Spleen (tissue), 11 donors: ENCODE results near the gene DDX3X. TPM values are rescaled to one million over a fixed set of nuclear protein-coding genes. Genes with fewer than 3 reads are reported as not detected.
A peak's percentile ranks its signal among the peaks of the same experiment; 100 is the strongest.

Experiments
- DNase-seq: peaks from one replicate; pipeline ENCODE4 v3.0.0-alpha.2; 2020
- H3K27ac ChIP-seq, 8 donors: fragments of 200-600 bp; sonication (generic) in 7 of 8; 1 replicate in 4 of 8; 2 replicates in 4 of 8; pipeline versions ENCODE4 v1.5.0 to v1.8.0; 2016 to 2021; ENCODE audit warnings: inconsistent platforms in 4 of 8, mild to moderate bottlenecking in 4 of 8, moderate library complexity in 1 of 8
- H3K27me3 ChIP-seq, 7 donors: fragments of 200-600 bp; sonication (generic) in 6 of 7; replicated peaks in 1 of 7; 1 replicate in 4 of 7; 2 replicates in 3 of 7; pipeline versions ENCODE4 v1.5.0 to v1.8.0; 2016 to 2021; ENCODE audit warnings: inconsistent platforms in 3 of 7, mild to moderate bottlenecking in 1 of 7
- H3K36me3 ChIP-seq, 6 donors: fragments of 200-600 bp; sonication (generic) in 5 of 6; 1 replicate in 4 of 6; 2 replicates in 2 of 6; pipeline versions ENCODE4 v1.5.0 to v1.8.0; 2016 to 2021; ENCODE audit warnings: inconsistent platforms in 2 of 6
- H3K4me1 ChIP-seq, 6 donors: fragments of 200-600 bp; sonication (generic) in 5 of 6; 1 replicate in 3 of 6; 2 replicates in 3 of 6; pipeline versions ENCODE4 v1.5.0 to v1.8.0; 2016 to 2021; ENCODE audit warnings: inconsistent platforms in 3 of 6
- H3K4me3 ChIP-seq, 8 donors: fragments of 200-600 bp; sonication (generic) in 7 of 8; 1 replicate in 4 of 8; 2 replicates in 4 of 8; pipeline versions ENCODE4 v1.5.0 to v1.8.0; 2016 to 2021; ENCODE audit warnings: inconsistent platforms in 4 of 8, mild to moderate bottlenecking in 4 of 8, moderate library complexity in 2 of 8
- H3K9me3 ChIP-seq, 8 donors: fragments of 200-600 bp; sonication (generic) in 7 of 8; 1 replicate in 4 of 8; 2 replicates in 4 of 8; pipeline versions ENCODE4 v1.5.0 to v1.8.0; 2016 to 2021; ENCODE audit warnings: inconsistent platforms in 4 of 8
- CTCF ChIP-seq, 11 experiments: fragments of 200-600 bp in 7 of 11; fragments of 450-650 bp in 4 of 11; sonication (generic) in 4 of 11; IDR thresholded peaks in 8 of 11; conservative IDR thresholded peaks in 3 of 11; 1 replicate in 7 of 11; 2 replicates in 4 of 11; pipeline versions ENCODE4 v1.4.0 to v1.8.0; 2016 to 2021; ENCODE audit warnings: antibody characterized with exemption in 11 of 11, inconsistent platforms in 4 of 11, mild to moderate bottlenecking in 1 of 11
- POLR2A ChIP-seq, 3 donors: fragments of 450-650 bp; IDR thresholded peaks; one replicate each; pipeline ENCODE4 v1.5.1; 2017; ENCODE audit warnings: antibody characterized with exemption in 3 of 3, mild to moderate bottlenecking in 1 of 3
- POLR2AphosphoS5 ChIP-seq, 3 donors: sonication (generic); formaldehyde crosslinking; IDR thresholded peaks; one replicate each; pipeline ENCODE4 v1.5.1; 2017; ENCODE audit warnings: antibody characterized with exemption in 3 of 3
- WGBS, 5 donors: extraction: QIAGEN DNeasy Blood & Tissue Kit in 3 of 5; methylation state at CpG; one replicate each; pipeline versions ENCODE4 v1.1.5 to v1.1.7; 2013 to 2018; 5-methylcytosine and 5-hydroxymethylcytosine counted together
- intact Hi-C: fragments of 100-400 bp; cut with DNase I; formaldehyde crosslinking; loops from one replicate; pipeline ENCODE4 v1.15.0; 2023; ENCODE audit warnings: low total_unique reads
- polyA plus RNA-seq, 3 donors: library from polyadenylated mRNA; stranded (reverse); fragments of 200-250 nt; gene quantifications; one replicate each; pipeline ENCODE4 v1.2.1, GENCODE V29; 2013
- total RNA-seq, 7 donors: library from RNA; depleted of rRNA in 3 of 7; stranded (reverse); fragments of >200 nt in 3 of 7; fragmentation: NEBNext Ultra II Directional in 4 of 7; extraction: Animal tissue kit (Norgen Biotek cat#: 25700) in 4 of 7; gene quantifications; one replicate each; pipeline versions ENCODE4 v1.1.0 to v1.2.1, GENCODE V29; 2016 to 2021
- donor health status: healthy with polysubstance abuse.
- donor health status: DM: no; HTN: no; CAD: no; lungs with moderate emphysema.
- donor health status: DM: no; HTN: no; CAD: no.
- donor health status: Bipolar disorder and iron deficiency.
- donor health status: healthy.
- donor health status: DM: no; HTN: no; CAD: no.
- donor health status: DM: yes; HTN: yes; CAD: no.

DDX3X gene
- total and polyA plus RNA-seq, 10 donors: 43.8 to 448 (median 328) TPM

GRCh38 chrX:41339148-41339547 is 5.2 kb downstream of the DDX3X start:
- H3K36me3 ChIP-seq: peaks cover 0 to 71% (median 55%) of the 10 kb centered on the region in 6 donors
- TF ChIP-seq CTCF (IDR thresholded peaks at IDR 0.05 in 8 of 11, conservative IDR thresholded peaks at IDR 0.05 in 3 of 11): no peak
- TF ChIP-seq POLR2AphosphoS5 (IDR thresholded peaks at IDR 0.05): no peak
- no peak for TF ChIP-seq POLR2A (IDR thresholded peaks at IDR 0.05)
- H3K4me3 ChIP-seq: peak overlapping the region in 3 of 8 donors; percentile 5 to 93 (median 10)
- H3K27ac ChIP-seq: no peak overlapping the region
- no peak for DNase-seq
- H3K9me3 ChIP-seq: no peaks in the 10 kb centered on the region
- intact Hi-C loops: no loop called here
- 56 to 78% (median 65%) methylated on average over 4 of the region's 4 CpGs for WGBS, 5 donors
- H3K27me3 ChIP-seq: no peaks in the 10 kb centered on the region
- peaks cover 48 to 67% (median 56%) of the 10 kb centered on the region in 6 donors for H3K4me1 ChIP-seq

- TF ChIP-seq POLR2A (IDR thresholded peaks at IDR 0.05): no peak
- TF ChIP-seq POLR2AphosphoS5 (IDR thresholded peaks at IDR 0.05): no peak
- TF ChIP-seq CTCF (IDR thresholded peaks at IDR 0.05 in 8 of 11, conservative IDR thresholded peaks at IDR 0.05 in 3 of 11): no peak
- Histone ChIP-seq H3K36me3 (peaks cover 5 to 100% (median 93%) of the 10 kb centered on the region in 6 donors), H3K27ac (no peak overlapping the region), H3K27me3 (no peaks in the 10 kb centered on the region), H3K4me3 (no peak overlapping the region), H3K9me3 (no peaks in the 10 kb centered on the region), H3K4me1 (peaks cover 23 to 37% (median 26%) of the 10 kb centered on the region in 6 donors)
- DNase-seq: no peak
- WGBS, 5 donors: 93 to 95% (median 94%) methylated on average over 9 of the region's 9 CpGs
- intact Hi-C loops: no loop called here
Observed at GRCh38 chrX:41344053-41344452, 10.1 kb downstream of the DDX3X start.

- H3K27me3 ChIP-seq: no peaks in the 10 kb centered on the region
- H3K27ac ChIP-seq: no peak overlapping the region
- H3K36me3 ChIP-seq: peaks cover 5 to 90% (median 80%) of the 10 kb centered on the region in 6 donors
- peaks cover 0 to 10% (median 0%) of the 10 kb centered on the region in 6 donors for H3K4me1 ChIP-seq
- DNase-seq: no peak
- intact Hi-C loops: no loop called here
- no peak for TF ChIP-seq CTCF (IDR thresholded peaks at IDR 0.05 in 8 of 11, conservative IDR thresholded peaks at IDR 0.05 in 3 of 11)
- TF ChIP-seq POLR2AphosphoS5 (IDR thresholded peaks at IDR 0.05): peak; percentile 54 to 67 (median 64)
- no peak overlapping the region for H3K4me3 ChIP-seq
- 93 to 97% (median 94%) methylated on average over 8 of the region's 8 CpGs for WGBS, 5 donors
- no peaks in the 10 kb centered on the region for H3K9me3 ChIP-seq
Observed at GRCh38 chrX:41347186-41347585, 13.2 kb downstream of the DDX3X start.

GRCh38 chrX:41348551-41348950 is 14.6 kb downstream of the DDX3X start:
- DNase-seq: no peak
- intact Hi-C loops: no loop called here
- 88 to 98% (median 92%) methylated on average over 4 of the region's 4 CpGs for WGBS, 5 donors
- Histone ChIP-seq H3K27ac (no peak overlapping the region), H3K4me3 (no peak overlapping the region), H3K4me1 (peaks cover 0 to 6% (median 0%) of the 10 kb centered on the region in 6 donors), H3K36me3 (peaks cover 5 to 76% (median 67%) of the 10 kb centered on the region in 6 donors), H3K27me3 (no peaks in the 10 kb centered on the region), H3K9me3 (no peaks in the 10 kb centered on the region)
- TF ChIP-seq CTCF (IDR thresholded peaks at IDR 0.05 in 8 of 11, conservative IDR thresholded peaks at IDR 0.05 in 3 of 11): no peak
- TF ChIP-seq POLR2AphosphoS5 (IDR thresholded peaks at IDR 0.05): peak in 1 of 3 donors; percentile 41
- TF ChIP-seq POLR2A (IDR thresholded peaks at IDR 0.05): no peak
